ENCODE results near the gene PLS1.
"Not testable (repeated sequence)": the region's sequence is repeated elsewhere in the genome, so short reads cannot be mapped to it uniquely, and the experiment has no call there.

The PLS1 gene, protein sequence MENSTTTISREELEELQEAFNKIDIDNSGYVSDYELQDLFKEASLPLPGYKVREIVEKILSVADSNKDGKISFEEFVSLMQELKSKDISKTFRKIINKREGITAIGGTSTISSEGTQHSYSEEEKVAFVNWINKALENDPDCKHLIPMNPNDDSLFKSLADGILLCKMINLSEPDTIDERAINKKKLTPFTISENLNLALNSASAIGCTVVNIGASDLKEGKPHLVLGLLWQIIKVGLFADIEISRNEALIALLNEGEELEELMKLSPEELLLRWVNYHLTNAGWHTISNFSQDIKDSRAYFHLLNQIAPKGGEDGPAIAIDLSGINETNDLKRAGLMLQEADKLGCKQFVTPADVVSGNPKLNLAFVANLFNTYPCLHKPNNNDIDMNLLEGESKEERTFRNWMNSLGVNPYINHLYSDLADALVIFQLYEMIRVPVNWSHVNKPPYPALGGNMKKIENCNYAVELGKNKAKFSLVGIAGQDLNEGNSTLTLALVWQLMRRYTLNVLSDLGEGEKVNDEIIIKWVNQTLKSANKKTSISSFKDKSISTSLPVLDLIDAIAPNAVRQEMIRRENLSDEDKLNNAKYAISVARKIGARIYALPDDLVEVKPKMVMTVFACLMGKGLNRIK

GRCh38 chr3:142595951-142596725 is at the start of gene PLS1:
Gene PLS1 (plus strand): TSS chr3:142596393. CDS start chr3:142664238, 67,845 bp downstream.
- DNase-seq (ENCODE audit: low spot score), result peak; percentile 85

DNA sequence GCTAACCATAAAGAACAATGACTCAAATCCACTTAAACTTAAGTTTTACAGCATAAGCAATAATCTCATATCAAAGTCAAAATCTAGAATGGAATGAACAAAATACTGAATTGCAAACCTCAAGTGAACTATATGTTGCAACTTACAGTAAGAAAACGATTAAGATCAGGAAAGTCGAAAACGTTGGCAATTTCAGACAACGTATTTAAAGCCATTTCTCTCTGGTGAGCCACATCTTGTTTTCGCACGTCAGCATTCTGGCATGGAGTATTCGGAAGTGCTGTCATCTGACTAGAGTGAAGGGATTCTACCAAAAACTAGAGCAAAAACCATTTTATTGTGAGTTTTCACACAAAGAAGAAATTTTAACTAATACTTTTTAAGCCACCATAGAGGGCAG is 46.2 kb upstream of the PLS1 start:
- DNase-seq (ENCODE audit: low spot score), result no peak

DNA sequence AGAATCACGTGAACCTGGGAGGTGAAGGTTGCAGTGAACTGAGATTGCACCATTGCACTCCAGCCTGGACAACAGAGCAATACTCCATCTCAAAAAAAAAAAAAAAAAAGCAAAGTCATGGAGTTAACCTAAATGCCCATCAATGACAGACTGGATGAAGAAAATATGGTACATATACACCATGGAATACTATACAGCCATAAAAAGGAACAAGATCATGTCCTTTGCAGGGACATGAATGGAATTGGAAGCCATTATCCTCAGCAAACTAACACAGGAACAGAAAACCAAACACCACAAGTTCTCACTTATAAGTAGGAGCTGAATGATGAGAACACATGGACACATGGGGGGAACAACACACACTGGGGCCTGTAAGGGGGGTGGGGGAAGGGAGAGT is 43.6 kb upstream of the PLS1 start:
- not testable (repeated sequence) for DNase-seq (ENCODE audit: low spot score)

DNA sequence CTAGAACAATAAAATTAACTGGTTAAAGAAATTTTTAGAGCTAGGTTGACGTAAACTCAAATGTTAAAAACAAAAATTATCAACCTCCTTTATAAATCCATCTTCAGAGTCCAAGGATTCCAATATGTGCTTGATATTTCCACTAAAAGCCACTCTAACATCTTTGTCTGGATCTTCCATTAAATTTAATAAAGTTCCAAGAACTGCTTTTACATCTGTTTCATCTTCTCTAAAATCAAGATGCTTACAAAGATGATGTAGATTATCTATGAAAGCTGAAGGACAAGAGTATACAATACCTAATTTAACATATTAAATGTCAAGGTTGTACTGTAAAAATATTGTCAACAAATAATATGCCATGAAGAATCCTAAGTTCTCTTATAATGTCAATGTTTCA is 42.5 kb upstream of the PLS1 start:
- DNase-seq (ENCODE audit: low spot score), result no peak

GRCh38 chr3:142560118-142560517 is 36.1 kb upstream of the PLS1 start:
- no peak for DNase-seq (ENCODE audit: low spot score)

GRCh38 chr3:142563496-142563997 is 32.6 kb upstream of the PLS1 start:
- peak; percentile 27 for DNase-seq (ENCODE audit: low spot score)

GRCh38 chr3:142566096-142566495 is 30.1 kb upstream of the PLS1 start:
- DNase-seq (ENCODE audit: low spot score), result no peak

DNA sequence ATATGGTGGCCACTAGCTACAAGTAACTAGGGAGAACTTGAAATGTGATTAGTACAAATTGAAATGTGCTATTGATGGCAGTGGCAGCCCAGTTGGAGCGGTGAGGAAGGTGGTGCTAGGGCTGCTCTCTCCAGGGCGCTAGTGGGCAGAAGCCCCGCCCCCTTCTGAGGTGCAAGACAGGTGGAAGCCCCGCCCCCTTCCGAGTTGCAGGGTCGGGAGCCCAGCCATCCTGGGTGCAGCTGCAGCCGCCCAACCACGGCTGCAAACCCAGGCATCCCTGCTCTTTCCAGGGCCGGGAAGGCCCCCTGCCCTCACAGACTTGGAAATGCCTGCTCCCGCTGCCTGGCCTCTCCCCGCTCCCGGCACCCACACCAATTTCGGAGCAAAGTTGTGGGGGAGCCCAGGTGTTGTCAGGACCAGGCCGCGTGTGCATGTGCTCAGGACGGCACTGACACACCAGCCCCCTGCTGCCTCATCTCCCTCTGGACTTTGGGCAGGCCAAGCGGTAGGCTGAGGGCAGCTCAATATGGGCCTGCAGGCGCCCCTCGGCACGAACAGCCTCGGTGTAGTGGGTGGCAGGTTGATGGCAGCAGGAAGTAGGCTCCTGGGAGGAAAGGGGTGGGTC is 27.7 kb upstream of the PLS1 start:
- DNase-seq (ENCODE audit: low spot score), result no peak

DNA sequence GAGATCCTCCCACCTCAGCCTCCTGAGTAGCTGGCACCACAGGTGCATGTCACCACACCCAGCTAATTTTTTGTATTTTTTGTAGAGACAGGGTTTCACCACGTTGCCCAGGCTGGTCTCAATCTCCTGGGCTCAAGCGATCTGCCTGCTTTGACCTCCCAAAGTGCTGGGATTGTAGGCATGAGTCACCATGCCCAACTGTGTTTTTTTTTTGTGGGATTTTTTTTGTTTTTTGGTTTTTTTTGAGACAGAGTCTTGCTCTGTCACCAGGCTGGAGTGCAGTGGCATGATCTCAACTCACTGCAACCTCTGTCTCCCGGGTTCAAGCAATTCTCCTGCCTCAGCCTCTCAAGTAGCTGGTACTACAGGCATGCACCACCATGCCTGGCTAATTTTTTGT is 26.8 kb upstream of the PLS1 start:
- not testable (repeated sequence) for DNase-seq (ENCODE audit: low spot score)

DNA sequence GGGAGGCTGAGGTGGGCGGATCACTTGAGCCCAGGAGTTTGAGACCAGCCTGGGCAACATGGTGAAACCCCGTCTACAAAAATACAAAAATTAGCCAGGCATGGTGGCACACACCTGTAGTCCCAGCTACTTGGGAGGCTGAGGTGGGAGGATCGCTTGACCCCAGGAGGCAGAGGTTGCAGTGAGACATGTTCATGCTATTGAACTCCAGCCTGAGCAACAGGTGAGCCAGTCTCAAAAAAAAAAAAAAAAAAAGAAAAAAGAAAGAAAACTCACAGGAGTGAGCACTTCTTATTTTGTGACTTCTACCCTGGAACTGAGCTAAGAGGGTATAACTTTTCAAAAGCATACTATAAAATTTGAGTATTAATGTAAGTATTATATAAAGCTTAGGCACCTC is 22.0 kb upstream of the PLS1 start:
- not testable (repeated sequence) for DNase-seq (ENCODE audit: low spot score)

- no peak for DNase-seq (ENCODE audit: low spot score)
These were observed 21.5 kb upstream of the PLS1 start for GRCh38 chr3:142574665-142575064.

DNA sequence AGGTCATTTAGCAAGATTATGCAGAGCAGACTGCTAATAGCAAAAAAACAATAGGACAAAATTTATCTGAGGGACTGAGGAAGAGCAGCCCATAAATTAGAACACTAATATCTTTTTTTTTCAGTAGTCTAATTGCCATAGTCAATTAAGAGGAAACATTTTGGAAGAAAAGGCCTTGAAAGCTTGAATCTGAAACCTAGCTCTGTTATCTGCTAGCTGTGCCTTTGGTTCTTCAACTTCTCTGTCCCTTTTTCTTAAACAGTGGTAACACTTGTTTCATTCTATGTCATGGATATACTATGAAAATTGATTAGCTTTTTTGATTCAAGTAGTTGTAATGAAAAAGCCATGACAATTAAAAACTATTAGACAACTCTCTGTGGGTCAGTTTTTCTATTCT is 19.4 kb upstream of the PLS1 start:
- DNase-seq (ENCODE audit: low spot score), result no peak

GRCh38 chr3:142577696-142578328 is 18.4 kb upstream of the PLS1 start:
- DNase-seq (ENCODE audit: low spot score), result no peak

GRCh38 chr3:142578329-142579223 is 17.6 kb upstream of the PLS1 start, which contains the start of gene ATR:
Gene ATR (minus strand): TSS chr3:142578733. CDS start chr3:142578704, 29 bp downstream.
- DNase-seq (ENCODE audit: low spot score), result peak; percentile 97

DNA sequence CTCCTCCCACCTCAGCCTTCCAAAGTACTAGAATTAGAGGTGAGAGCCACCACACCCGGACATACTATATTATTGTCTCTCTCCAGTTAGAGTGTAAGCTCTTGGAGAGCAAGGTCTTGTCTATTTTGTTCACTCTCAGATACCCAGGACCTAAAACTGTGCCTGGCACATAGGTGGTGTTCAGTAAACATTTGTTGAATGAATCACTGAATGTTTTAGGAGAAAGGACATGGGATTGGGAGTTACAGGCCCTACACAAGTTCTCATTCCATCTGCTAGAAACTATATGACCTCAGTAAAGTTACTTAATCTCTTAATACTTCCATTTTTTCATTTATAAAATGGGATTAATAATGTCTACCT is 16.2 kb upstream of the PLS1 start:
- DNase-seq (ENCODE audit: low spot score), result no peak

DNA sequence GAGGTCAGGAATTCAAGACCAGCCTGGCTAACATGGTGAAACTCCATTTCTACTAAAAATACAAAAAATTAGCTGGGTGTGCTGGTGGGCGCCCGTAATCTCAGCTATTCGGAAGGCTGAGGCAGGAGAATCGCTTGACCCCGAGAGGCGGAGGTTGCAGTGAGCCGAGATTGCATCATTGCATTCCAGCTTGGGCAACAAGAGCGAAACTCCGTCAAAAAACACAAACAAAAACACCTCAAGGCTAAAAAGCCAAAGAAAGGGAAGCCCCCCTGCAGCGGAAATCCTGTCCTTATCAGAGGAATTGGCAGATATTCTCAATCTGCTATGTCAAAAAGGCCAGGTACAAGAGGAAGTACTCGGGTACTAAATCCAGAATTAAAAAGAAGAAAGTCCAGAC is 15.1 kb upstream of the PLS1 start:
- DNase-seq (ENCODE audit: low spot score), result not testable (repeated sequence)

GRCh38 chr3:142586803-142587406 is 9.3 kb upstream of the PLS1 start:
- peak; percentile 51 for DNase-seq (ENCODE audit: low spot score)

GRCh38 chr3:142588703-142589102 is 7.5 kb upstream of the PLS1 start:
- no peak for DNase-seq (ENCODE audit: low spot score)

DNA sequence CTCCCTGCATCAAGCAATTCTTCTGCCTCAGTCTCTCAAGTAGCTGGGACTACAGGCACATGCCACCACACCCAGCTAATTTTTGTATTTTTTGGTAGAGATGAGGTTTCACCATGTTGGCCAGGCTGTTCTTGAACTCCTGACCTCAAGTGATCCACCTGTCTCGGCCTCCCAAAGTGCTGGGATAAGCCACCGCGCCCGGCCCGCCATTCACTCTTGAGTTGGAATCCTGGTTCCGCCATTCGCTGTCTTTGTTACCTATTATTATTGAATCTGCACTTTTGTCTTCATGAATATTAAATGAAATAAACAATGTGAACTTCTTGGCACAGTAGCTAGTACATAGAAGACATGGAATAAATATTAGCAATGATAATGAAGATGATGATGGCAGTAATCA is 3.9 kb upstream of the PLS1 start:
- not testable (repeated sequence) for DNase-seq (ENCODE audit: low spot score)

DNA sequence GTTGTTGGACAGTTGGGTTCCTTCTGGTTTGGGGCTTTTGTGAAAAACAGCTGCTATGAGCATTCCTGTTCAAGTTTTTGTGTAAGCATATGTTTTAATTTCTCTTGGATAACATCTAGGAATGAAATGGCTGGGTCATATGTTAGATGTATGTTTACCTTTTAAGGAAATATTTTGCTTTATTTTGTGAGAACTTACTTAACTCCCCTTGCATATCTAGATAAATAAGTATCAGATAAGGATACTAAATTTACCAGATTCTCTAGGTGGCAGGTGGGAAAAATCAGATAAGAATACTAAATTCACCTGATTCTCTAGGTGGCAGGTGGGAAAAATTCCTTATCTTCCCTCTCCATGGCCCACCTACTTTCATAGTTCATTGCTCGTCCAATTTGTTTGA is 1.1 kb upstream of the PLS1 start:
- DNase-seq (ENCODE audit: low spot score), result no peak

Measured in activated CD4-positive, alpha-beta T cell treated with anti-CD3 and anti-CD28 coated beads, Interleukin-2, Interleukin-4, amounts not matched to agents 100 ng/mL and 50 ng/mL, durations not matched to agents 16 hours and 8 hours (primary cell).